ENCODE data around the gene STON2. TPM values are rescaled to one million over a fixed set of nuclear protein-coding genes. Genes with fewer than 3 reads are reported as not detected.

STON2 gene
- total RNA-seq, 1 donor from 2014 or later, result 77.2 TPM

DNA sequence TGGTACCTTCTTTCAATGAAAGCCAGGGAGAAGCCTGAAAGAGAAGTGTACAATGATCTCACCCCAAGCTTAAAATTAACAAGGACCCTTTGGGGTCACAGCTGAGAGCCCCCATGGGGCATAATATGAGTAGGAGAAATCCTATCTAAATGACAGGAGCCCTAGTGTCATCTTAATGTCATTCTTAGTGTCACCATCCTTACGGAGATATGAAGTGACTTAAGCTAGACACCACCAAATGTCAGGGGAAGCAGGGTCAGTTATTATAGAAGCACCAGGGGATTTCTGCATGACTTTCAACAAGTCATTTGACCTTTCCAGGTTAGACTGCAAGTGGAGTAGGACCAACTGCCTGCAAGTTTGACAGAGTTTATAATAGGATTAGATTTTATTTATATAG lies 28.9 kb upstream of the STON2 start:
- TF ChIP-seq, protein P1, sequence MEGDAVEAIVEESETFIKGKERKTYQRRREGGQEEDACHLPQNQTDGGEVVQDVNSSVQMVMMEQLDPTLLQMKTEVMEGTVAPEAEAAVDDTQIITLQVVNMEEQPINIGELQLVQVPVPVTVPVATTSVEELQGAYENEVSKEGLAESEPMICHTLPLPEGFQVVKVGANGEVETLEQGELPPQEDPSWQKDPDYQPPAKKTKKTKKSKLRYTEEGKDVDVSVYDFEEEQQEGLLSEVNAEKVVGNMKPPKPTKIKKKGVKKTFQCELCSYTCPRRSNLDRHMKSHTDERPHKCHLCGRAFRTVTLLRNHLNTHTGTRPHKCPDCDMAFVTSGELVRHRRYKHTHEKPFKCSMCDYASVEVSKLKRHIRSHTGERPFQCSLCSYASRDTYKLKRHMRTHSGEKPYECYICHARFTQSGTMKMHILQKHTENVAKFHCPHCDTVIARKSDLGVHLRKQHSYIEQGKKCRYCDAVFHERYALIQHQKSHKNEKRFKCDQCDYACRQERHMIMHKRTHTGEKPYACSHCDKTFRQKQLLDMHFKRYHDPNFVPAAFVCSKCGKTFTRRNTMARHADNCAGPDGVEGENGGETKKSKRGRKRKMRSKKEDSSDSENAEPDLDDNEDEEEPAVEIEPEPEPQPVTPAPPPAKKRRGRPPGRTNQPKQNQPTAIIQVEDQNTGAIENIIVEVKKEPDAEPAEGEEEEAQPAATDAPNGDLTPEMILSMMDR (IDR thresholded peaks at IDR 0.05; ENCODE audit: unreplicated experiment), result no peak
- no peak overlapping the region for H3K27ac Mint-ChIP-seq

DNA sequence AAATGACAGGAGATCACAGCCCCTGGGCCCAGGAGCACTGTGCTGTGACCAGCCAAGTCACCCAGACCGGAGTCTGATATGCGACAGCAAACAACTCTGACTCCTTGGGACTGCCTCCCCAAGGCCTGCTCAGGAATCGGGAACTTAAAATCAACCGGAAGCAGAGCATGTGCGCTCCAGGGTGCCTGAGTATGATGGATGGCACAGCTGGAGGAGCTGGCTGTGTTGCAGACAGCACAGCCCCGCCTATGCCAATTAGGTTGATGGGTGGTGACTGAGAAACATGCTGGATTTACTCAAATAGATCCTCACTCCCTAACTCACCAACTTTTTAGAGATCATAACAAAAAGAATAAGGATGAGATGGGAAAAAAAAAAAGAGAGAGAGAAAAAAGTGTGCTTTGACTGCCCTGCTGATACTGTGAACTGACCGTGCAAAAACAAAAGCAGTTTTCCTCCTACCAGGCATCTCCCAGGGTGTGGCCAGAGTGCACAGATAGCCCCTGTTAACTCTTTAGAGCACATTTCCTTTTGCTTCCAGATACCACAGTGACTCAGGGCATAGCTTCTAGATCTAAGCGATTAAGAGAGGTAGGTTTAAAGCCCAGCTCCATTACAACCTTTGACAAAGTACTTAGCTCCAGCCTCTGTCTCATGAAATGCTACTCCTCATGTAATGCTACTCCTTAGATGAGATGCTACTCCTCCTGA lies 27.4 kb upstream of the STON2 start:
- TF ChIP-seq, protein P1 (IDR thresholded peaks at IDR 0.05; ENCODE audit: unreplicated experiment), result no peak
- no peak overlapping the region for H3K4me3 Mint-ChIP-seq (ENCODE audit: low read depth)
- H3K4me1 Mint-ChIP-seq (ENCODE audit: low read depth), result peaks cover 10% of the 10 kb centered on the region
- H3K27me3 Mint-ChIP-seq, result no peaks in the 10 kb centered on the region
- no peak for DNase-seq (ENCODE audit: low spot score, unreplicated experiment)
- no peak overlapping the region for H3K27ac Mint-ChIP-seq
- no peaks in the 10 kb centered on the region for H3K36me3 Mint-ChIP-seq (ENCODE audit: insufficient read depth)
- no peaks in the 10 kb centered on the region for H3K9me3 Mint-ChIP-seq (ENCODE audit: low read depth)

More for the DNA sequence above, 28.9 kb upstream of the STON2 start:
- DNase-seq (ENCODE audit: low spot score, unreplicated experiment), result no peak
- Mint-ChIP-seq H3K27me3 (peaks cover 8% of the 10 kb centered on the region), H3K4me1 (ENCODE audit: low read depth) (peaks cover 12% of the 10 kb centered on the region), H3K9me3 (ENCODE audit: low read depth) (no peaks in the 10 kb centered on the region), H3K4me3 (ENCODE audit: low read depth) (no peak overlapping the region), H3K36me3 (ENCODE audit: insufficient read depth) (no peaks in the 10 kb centered on the region)

DNA sequence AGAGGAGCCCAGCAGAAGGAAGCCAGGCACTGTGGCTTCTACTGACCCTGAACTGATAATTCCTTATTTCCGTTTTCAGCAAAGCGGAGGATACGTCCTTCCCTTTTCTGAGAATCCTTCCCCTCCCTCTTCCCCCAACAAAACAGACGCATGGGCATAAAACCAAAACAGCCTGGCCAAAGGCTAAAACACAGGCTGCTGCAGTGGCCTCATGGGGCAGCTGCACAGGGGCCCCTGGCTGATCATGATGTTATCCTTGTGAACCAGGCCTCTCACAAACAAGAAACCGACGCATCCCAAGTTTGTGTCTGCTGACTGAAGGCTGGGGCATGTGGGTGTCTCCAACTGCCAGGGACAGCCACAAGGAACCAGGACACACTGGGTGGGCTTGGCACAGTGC lies 23.4 kb upstream of the STON2 start:
- no peak for DNase-seq (ENCODE audit: low spot score, unreplicated experiment)
- no peak overlapping the region for H3K4me3 Mint-ChIP-seq (ENCODE audit: low read depth)
- TF ChIP-seq, protein P1 (IDR thresholded peaks at IDR 0.05; ENCODE audit: unreplicated experiment), result no peak
- peaks cover 10% of the 10 kb centered on the region for H3K4me1 Mint-ChIP-seq (ENCODE audit: low read depth)
- peaks cover 2% of the 10 kb centered on the region for H3K9me3 Mint-ChIP-seq (ENCODE audit: low read depth)
- H3K27me3 Mint-ChIP-seq, result no peaks in the 10 kb centered on the region
- no peak overlapping the region for H3K27ac Mint-ChIP-seq
- H3K36me3 Mint-ChIP-seq (ENCODE audit: insufficient read depth), result peaks cover 12% of the 10 kb centered on the region

GRCh38 chr14:81418057-81418790 lies 18.1 kb upstream of the STON2 start:
- Mint-ChIP-seq H3K27me3 (no peaks in the 10 kb centered on the region), H3K4me3 (ENCODE audit: low read depth) (no peak overlapping the region), H3K27ac (no peak overlapping the region), H3K9me3 (ENCODE audit: low read depth) (peaks cover 6% of the 10 kb centered on the region), H3K4me1 (ENCODE audit: low read depth) (no peaks in the 10 kb centered on the region), H3K36me3 (ENCODE audit: insufficient read depth) (peaks cover 19% of the 10 kb centered on the region)
- no peak for DNase-seq (ENCODE audit: low spot score, unreplicated experiment)
- TF ChIP-seq, protein P1 (IDR thresholded peaks at IDR 0.05; ENCODE audit: unreplicated experiment), result no peak

DNA sequence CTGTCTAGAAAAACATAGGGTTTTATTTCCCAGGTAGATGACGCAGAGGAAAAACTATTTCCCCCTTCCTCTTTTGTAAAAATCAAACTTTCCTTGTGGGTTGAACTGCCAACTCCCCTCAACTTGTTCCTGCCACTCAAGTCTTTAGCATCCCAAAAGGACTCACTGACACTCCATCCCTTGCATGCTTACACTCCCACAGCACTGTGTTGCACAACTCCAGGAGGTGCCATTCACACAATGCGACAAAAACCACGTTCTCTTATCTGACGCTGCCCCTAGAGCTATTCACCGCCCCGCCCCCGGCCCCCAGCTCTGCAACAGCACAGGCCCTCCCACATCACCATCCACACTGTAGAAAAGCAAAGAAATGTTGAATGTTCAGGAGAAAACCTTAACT lies 16.9 kb upstream of the STON2 start:
- no peaks in the 10 kb centered on the region for H3K27me3 Mint-ChIP-seq
- H3K4me1 Mint-ChIP-seq (ENCODE audit: low read depth), result no peaks in the 10 kb centered on the region
- H3K27ac Mint-ChIP-seq, result no peak overlapping the region
- no peak overlapping the region for H3K4me3 Mint-ChIP-seq (ENCODE audit: low read depth)
- TF ChIP-seq, protein P1 (IDR thresholded peaks at IDR 0.05; ENCODE audit: unreplicated experiment), result no peak
- no peak for DNase-seq (ENCODE audit: low spot score, unreplicated experiment)
- peaks cover 6% of the 10 kb centered on the region for H3K9me3 Mint-ChIP-seq (ENCODE audit: low read depth)
- H3K36me3 Mint-ChIP-seq (ENCODE audit: insufficient read depth), result peaks cover 19% of the 10 kb centered on the region
